HG03520 (cell line): Measurements from ENCODE around the gene ELMOD3.
"Not testable (repeated sequence)": the region's sequence is repeated elsewhere in the genome, so short reads cannot be mapped to it uniquely, and the experiment has no call there.

Experiments used
- ATAC-seq: cut with Tn5 transposase; IDR thresholded peaks from one replicate; pipeline ENCODE4 v1.9.1; 2021; ENCODE audit warnings: mild to moderate bottlenecking, moderate library complexity; ENCODE audit not compliant: unreplicated experiment

The ELMOD3 gene

DNA sequence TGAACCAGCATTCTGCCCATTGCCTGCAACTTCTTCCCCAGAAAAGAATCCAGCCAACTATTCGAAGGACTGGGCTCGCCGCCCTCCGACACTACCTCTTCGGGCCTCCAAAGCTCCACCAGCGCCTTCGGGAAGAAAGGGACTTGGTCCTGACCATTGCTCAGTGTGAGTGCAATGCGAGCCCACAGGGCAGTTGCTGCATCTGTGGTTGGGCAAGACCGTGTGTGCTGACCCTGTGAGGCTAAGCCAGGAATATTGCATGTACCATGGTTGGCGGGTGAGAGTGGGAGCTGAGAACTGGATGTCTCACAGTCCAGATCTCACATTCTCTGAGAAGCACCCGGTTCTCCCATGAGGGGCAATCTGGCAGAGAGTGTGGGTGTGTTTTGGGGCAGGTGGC lies 16.5 kb downstream of the ELMOD3 start:
- ATAC-seq, result no peak

GRCh38 chr2:85376291-85377065 lies 21.9 kb downstream of the ELMOD3 start:
- ATAC-seq, result no peak

GRCh38 chr2:85377083-85377482 lies 22.5 kb downstream of the ELMOD3 start:
- ATAC-seq, result no peak

- ATAC-seq, result no peak
Observed at GRCh38 chr2:85378257-85378656, 23.7 kb downstream of the ELMOD3 start.

GRCh38 chr2:85380048-85380447 lies 25.5 kb downstream of the ELMOD3 start:
- no peak for ATAC-seq

- not testable (repeated sequence) for ATAC-seq
Observed at GRCh38 chr2:85383151-85383550, 28.6 kb downstream of the ELMOD3 start.

- ATAC-seq, result no peak
Observed at GRCh38 chr2:85383850-85384249, 29.3 kb downstream of the ELMOD3 start.

DNA sequence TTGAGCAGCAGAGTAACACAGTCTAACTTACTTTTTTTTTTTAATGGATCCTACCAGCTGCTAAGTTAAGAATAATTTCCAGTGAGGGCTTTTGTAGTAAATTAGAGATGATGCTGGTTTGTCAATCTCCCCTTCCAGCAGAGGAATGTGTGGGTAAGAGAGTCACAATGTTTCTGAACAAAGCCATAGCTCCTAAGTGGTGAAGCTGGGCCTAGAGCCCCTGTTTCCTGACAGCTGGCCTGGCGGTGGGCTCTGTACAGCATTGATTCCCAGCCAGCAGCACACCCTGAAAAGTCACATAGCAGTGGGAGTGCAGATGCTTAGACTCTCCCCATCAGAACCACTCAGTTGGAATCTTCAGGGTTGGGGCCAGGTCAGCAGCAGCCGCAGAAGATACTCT lies 31.2 kb downstream of the ELMOD3 start:
- ATAC-seq, result no peak

- ATAC-seq, result no peak
Observed at GRCh38 chr2:85387754-85388153, 33.2 kb downstream of the ELMOD3 start.

DNA sequence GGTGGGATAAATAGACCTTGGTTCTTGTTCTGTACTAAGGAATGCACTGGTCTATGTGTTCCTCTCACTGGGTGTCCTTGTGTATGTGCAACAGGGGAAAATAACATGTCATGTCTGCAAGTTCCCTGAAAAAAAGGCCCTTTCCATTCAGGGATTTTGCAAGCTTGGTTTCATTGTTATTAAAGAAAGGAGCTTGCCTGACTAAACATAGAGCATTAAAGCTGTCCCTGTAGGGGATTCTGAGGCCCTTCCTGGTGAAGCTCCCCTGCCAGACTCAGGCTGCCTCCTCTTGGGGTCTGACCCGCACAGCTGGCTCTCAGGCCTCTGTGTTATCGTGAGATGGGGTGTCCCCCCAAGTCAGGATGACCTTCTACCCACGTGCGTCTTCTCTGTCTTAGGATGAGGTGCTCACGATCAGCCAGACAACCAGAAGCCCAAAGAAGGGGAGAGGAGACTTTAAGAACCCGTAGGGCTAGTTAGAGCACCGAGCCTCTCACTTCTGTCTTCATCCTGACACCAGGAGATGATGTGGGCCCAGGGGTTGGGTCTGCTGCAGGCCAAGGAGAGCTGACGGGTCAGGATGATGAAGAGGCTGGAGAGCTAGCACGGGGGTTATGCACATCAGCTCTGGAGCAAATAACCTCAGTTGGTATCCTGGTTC lies 34.4 kb downstream of the ELMOD3 start:
- ATAC-seq, result no peak

- no peak for ATAC-seq
Observed at GRCh38 chr2:85390941-85391669, 36.5 kb downstream of the ELMOD3 start.

DNA sequence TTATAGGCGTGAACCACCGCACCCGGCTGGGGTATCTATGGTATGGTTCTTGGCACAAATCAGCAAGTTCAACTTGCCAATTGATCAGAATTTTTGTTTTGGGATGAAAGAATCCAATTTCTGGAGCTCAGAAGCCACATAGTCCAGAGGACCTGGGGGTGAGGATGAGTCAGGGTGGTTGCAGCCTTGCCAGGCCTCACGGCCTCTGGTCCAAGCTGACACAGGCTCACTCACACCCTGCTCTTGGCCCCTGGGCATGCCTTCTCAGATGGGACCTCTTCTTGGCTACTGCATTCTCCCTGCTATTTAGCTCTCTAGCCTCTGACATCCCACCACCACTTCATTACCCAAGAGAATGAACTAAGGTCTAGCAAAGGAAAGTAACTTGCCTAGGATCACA lies 39.3 kb downstream of the ELMOD3 start:
- no peak for ATAC-seq

DNA sequence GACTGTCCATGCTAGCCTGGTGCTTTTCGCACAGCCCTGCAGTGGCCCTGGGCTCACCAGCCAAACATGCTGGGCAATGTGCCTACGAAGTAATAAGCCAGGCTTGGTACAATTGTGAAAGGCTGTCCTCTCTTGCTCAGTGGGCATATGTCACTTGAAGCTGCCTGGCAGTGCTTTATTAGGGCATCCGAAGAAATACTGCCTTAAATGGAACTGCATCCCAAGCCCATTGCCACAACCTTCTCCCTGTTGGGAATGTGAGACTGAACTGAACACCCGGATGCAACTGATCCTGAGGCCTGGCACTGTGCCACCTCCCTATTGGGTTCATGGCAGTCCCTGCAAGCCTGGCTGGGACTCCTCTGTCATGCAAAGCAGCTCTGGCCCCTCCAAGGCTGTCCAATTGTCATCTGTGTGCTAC lies 39.7 kb downstream of the ELMOD3 start:
- no peak for ATAC-seq

GRCh38 chr2:85394976-85395375 lies 40.4 kb downstream of the ELMOD3 start:
- no peak for ATAC-seq

- no peak for ATAC-seq
Observed at GRCh38 chr2:85395912-85396475, 41.4 kb downstream of the ELMOD3 start.

DNA sequence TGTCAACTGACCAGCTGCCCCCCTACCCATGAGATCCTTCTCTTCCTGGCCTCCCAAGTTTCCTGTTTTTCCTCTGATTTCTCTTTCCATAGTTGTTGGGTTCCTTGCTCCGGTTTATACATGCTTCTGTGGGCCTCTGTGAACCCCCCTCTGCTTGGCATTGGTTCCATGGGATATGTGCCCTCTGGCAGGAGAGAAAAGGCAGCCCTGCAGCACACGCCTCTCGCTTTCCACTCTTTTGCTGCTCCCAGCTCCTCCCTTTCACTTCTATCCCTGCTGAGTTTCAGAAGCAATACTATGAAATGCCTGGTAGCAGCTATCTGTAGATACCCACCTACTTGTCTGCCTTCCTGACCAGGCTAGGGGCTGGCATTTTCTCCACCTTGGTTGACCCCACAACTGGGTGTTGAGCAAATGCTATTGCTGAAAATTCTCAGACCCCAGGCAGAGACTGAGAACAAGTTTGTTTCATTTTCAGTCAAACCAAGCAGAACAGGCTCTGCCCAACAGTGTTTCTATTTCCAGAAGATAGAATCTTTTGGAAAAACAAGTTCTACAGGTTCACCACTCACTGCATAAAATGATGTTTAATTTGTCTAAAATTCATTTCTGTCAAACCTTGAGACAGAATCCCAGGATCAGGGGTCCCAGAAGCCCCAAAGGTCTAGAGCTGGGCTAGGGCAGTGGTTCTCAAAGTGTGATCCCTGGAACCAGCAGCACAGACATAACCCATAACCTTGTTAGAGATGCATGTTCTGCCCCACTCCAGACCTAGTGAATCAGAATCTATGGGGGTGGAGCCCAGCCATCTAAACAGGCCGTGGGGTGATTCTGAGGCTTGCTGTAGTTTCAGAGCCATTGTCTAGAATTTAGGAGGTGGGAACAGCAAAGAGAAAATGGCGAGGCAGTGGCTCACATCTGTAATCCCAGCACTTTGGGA lies 42.2 kb downstream of the ELMOD3 start:
- no peak for ATAC-seq

DNA sequence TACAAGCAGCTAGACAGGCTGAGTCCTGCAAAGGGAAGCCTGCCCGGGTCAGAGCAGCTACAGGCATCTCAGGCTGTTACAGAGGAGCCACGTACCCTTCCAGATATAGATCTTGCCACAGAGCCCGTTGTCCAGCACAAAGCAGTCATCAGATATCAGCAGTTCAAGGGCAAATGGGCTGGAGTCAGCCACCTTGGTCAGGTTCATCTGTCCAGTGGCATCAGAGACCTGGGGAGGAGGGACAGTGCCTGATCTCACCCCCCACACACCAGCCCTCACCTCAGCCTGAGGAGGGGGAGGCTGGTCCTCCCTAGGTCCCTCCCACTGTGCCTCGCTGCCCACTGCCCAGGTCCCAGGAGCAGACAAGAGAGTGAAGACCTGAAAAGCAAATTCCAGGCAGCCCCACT lies 43.4 kb downstream of the ELMOD3 start:
- no peak for ATAC-seq

- ATAC-seq, result no peak
Observed at GRCh38 chr2:85398426-85399182, 44.0 kb downstream of the ELMOD3 start.

DNA sequence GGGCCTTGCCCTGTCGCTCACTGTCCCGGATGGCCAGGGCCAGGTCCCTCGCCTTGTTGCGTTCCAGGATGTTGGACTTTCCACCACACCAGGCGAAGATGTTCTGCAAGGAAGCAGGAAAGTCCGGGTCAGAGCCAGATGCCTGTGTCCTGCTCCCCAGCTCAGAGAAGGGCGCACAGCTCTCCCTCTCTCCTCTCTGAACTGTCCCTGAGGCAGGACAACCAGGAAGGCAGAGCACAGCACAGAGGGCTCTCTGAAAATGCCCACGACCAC lies 44.5 kb downstream of the ELMOD3 start:
- ATAC-seq, result no peak

DNA sequence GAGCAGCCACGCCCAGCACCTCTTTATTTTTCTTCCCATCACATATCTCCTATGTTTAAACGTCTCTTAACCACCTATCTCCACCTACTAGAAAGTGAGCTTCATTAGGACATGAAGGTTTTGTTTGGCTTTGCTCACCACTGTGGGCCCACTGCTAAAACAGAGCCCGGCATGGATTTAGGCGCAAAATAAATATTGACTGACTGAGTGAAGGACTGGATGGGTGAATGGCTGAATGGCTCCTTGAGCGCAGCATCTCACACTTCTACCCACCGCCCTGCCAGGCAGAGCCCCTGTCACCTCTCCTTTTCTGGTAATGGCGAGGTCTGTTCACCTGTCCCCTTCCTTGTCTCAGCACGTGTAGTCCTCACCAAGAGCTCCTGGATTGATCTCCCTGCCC lies 45.5 kb downstream of the ELMOD3 start:
- ATAC-seq, result no peak
